Activated CD8-positive, alpha-beta T cell treated with anti-CD3 and anti-CD28 coated beads, Interleukin-2, amount 10 ng/mL, durations not matched to agents 7 days and 5 days (primary cell): ENCODE data around the gene GPC1. TPM values are rescaled to one million over a fixed set of nuclear protein-coding genes. Genes with fewer than 3 reads are reported as not detected.

Source experiments
- ATAC-seq: fragments of 150-1000 bp; cut with Tn5 transposase; one replicate; pipeline ENCODE4 v1.10.0; 2021; ENCODE audit warnings: moderate library complexity
- CTCF ChIA-PET: fragments of 350-600 bp; sonication (Branson Sonifier 250); formaldehyde crosslinking; loops from one replicate; lab custom pipeline; 2021; ENCODE audit warnings: antibody characterized with exemption; lab: Charles Lee
- POLR2A ChIA-PET: fragments of 350-600 bp; sonication (Branson Sonifier 250); formaldehyde crosslinking; loops from one replicate; lab custom pipeline; 2021; ENCODE audit warnings: antibody characterized with exemption; lab: Charles Lee
- DNase-seq: peaks from one replicate; pipeline ENCODE4 v3.0.0-alpha.2; 2020
- H3K27ac Mint-ChIP-seq: one replicate; pipeline ENCODE4 v1.8.0; 2021; ENCODE audit warnings: mild to moderate bottlenecking, mixed read lengths
- H3K27me3 Mint-ChIP-seq: one replicate; pipeline ENCODE4 v1.8.0; 2021; ENCODE audit warnings: low read depth, mixed read lengths
- H3K36me3 Mint-ChIP-seq: one replicate; pipeline ENCODE4 v1.8.0; 2021; ENCODE audit warnings: low read depth, mixed read lengths
- H3K4me1 Mint-ChIP-seq: one replicate; pipeline ENCODE4 v1.8.0; 2021; ENCODE audit warnings: low read depth, mixed read lengths
- H3K4me3 Mint-ChIP-seq: one replicate; pipeline ENCODE4 v1.8.0; 2021; ENCODE audit warnings: mild to moderate bottlenecking, mixed read lengths
- H3K9me3 Mint-ChIP-seq: one replicate; pipeline ENCODE4 v1.8.0; 2022; ENCODE audit warnings: mixed read lengths; ENCODE audit not compliant: insufficient read depth
- total RNA-seq, 2 experiments: library from RNA; stranded (reverse); gene quantifications; one replicate each; pipeline ENCODE4 v1.2.3, GENCODE V29; 2021

Gene GPC1
- total RNA-seq, 2 experiments from 2014 or later: 4.4 to 5.7 TPM

GRCh38 chr2:240421381-240421780 lies 14.1 kb upstream of the GPC1 start:
- peaks cover 4% of the 10 kb centered on the region for H3K27me3 Mint-ChIP-seq
- CTCF ChIA-PET: no interaction called here
- peaks cover 19% of the 10 kb centered on the region for H3K9me3 Mint-ChIP-seq
- POLR2A ChIA-PET: no interaction called here
- no peaks in the 10 kb centered on the region for H3K4me1 Mint-ChIP-seq
- DNase-seq: no peak
- H3K36me3 Mint-ChIP-seq: peaks cover 3% of the 10 kb centered on the region
- no peak overlapping the region for H3K4me3 Mint-ChIP-seq
- no peak overlapping the region for H3K27ac Mint-ChIP-seq
- no peak for ATAC-seq

- Mint-ChIP-seq H3K27me3 (no peaks in the 10 kb centered on the region), H3K4me1 (peaks cover 6% of the 10 kb centered on the region), H3K36me3 (peaks cover 3% of the 10 kb centered on the region), H3K4me3 (no peak overlapping the region), H3K27ac (no peak overlapping the region), H3K9me3 (peaks cover 19% of the 10 kb centered on the region)
- DNase-seq (no peak), ATAC-seq (no peak)
- POLR2A ChIA-PET: no interaction called here
- CTCF ChIA-PET: no interaction called here
Observed at GRCh38 chr2:240422658-240423329, 12.7 kb upstream of the GPC1 start.

- POLR2A ChIA-PET: no interaction called here
- CTCF ChIA-PET: no interaction called here
- DNase-seq (no peak), ATAC-seq (no peak)
- Mint-ChIP-seq H3K27ac (no peak overlapping the region), H3K4me1 (peaks cover 13% of the 10 kb centered on the region), H3K9me3 (peaks cover 12% of the 10 kb centered on the region), H3K36me3 (no peaks in the 10 kb centered on the region), H3K27me3 (peaks cover 1% of the 10 kb centered on the region), H3K4me3 (no peak overlapping the region)
Observed at GRCh38 chr2:240423788-240424191, 11.7 kb upstream of the GPC1 start.

DNA sequence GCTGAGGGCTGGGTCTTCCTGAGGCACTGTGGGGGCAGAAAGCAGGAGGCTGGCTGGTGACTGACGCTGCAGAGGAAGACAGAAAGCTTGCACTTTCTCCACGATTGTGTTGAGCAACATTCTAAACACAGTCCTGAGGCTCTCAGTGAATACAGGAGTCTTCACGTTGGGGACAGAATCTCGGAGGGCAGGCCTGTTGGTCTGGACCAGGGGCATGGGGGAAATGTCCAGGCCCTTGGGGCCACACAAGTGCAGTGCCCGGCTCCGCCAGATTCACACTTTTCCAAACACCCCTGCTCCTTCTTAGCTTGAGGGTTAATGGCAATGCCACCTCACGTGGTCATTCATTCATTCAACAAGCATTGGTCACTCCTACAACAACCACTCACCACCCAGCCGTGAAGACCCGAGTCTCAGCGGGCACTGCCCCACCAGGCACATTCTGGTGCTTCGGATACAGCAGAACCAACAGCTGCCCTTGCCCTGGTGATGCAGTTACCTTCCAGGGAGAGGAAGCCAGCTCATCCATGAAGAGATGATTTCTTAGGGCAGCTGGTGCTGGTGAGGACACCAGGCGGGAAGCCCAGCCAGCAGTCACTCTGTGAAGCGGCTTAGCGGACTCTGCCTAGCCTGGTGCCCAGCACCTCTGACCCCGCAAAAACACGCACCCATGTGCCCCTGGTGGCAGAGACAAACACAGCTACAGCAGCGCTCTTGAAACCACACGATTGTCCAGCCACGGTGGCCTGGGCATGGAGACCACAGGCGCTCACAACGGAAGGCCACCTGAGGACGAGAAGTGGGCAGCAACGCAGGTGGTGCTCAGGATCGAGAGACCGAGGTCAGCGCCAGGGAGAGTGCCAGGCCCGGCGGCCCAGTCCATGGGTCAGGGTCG lies 10.9 kb upstream of the GPC1 start:
- Mint-ChIP-seq H3K4me1 (peaks cover 13% of the 10 kb centered on the region), H3K4me3 (no peak overlapping the region), H3K36me3 (no peaks in the 10 kb centered on the region), H3K9me3 (peaks cover 12% of the 10 kb centered on the region), H3K27me3 (peaks cover 5% of the 10 kb centered on the region), H3K27ac (no peak overlapping the region)
- POLR2A ChIA-PET: no interaction called here
- DNase-seq (no peak), ATAC-seq (no peak)
- CTCF ChIA-PET: no interaction called here

- H3K27me3 Mint-ChIP-seq: peaks cover 5% of the 10 kb centered on the region
- no peak overlapping the region for H3K4me3 Mint-ChIP-seq
- peaks cover 6% of the 10 kb centered on the region for H3K9me3 Mint-ChIP-seq
- H3K36me3 Mint-ChIP-seq: no peaks in the 10 kb centered on the region
- ATAC-seq (no peak), DNase-seq (no peak)
- ChIA-PET CTCF (no interaction called here), POLR2A (no interaction called here)
- H3K4me1 Mint-ChIP-seq: peaks cover 13% of the 10 kb centered on the region
- H3K27ac Mint-ChIP-seq: no peak overlapping the region
Observed at GRCh38 chr2:240425236-240425615, 10.2 kb upstream of the GPC1 start.

DNA sequence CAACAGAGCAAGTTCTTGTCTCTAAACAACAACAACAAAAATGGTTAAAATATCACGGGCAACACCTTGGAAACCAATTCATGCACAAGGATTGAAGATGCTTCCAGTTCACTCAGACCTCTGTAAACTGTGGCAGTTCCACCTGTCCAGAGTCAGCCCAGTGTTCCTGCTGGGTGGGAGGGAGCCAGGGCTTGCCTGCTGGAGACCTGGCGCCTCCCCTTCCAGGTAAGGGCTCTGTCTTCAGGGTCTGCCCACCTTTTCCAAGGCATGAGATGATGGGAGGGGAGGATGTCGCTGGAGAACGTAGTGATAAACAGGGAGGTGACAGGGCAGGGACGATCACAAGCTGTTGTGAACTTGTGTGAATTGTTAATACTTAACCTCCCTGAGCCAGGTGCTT lies 9.8 kb upstream of the GPC1 start:
- peaks cover 5% of the 10 kb centered on the region for H3K27me3 Mint-ChIP-seq
- DNase-seq (no peak), ATAC-seq (no peak)
- H3K27ac Mint-ChIP-seq: no peak overlapping the region
- CTCF ChIA-PET: no interaction called here
- H3K4me1 Mint-ChIP-seq: peaks cover 13% of the 10 kb centered on the region
- POLR2A ChIA-PET: no interaction called here
- H3K4me3 Mint-ChIP-seq: no peak overlapping the region
- H3K9me3 Mint-ChIP-seq: peaks cover 4% of the 10 kb centered on the region
- H3K36me3 Mint-ChIP-seq: no peaks in the 10 kb centered on the region

- no peak for DNase-seq
- ChIA-PET POLR2A (no interaction called here), CTCF (interaction anchor here (0.9 kb wide), 1 partner anchor 9 kb away, joined by 3 read pairs; no protein-coding TSS in a partner anchor)
- no peak for ATAC-seq
- Mint-ChIP-seq H3K4me1 (peaks cover 13% of the 10 kb centered on the region), H3K4me3 (no peak overlapping the region), H3K27me3 (peaks cover 5% of the 10 kb centered on the region), H3K9me3 (peaks cover 4% of the 10 kb centered on the region), H3K27ac (no peak overlapping the region), H3K36me3 (no peaks in the 10 kb centered on the region)
Observed at GRCh38 chr2:240426845-240427721, 8.4 kb upstream of the GPC1 start.

GRCh38 chr2:240427729-240428128 lies 7.7 kb upstream of the GPC1 start:
- peaks cover 13% of the 10 kb centered on the region for H3K4me1 Mint-ChIP-seq
- DNase-seq: no peak
- no peak overlapping the region for H3K4me3 Mint-ChIP-seq
- ChIA-PET POLR2A (no interaction called here), CTCF (interaction anchor here (0.7 to 1.1 kb wide), 2 partner anchors 9 to 258 kb away, joined by 3 read pairs; no protein-coding TSS in a partner anchor)
- ATAC-seq: no peak
- no peak overlapping the region for H3K27ac Mint-ChIP-seq
- no peaks in the 10 kb centered on the region for H3K9me3 Mint-ChIP-seq
- peaks cover 5% of the 10 kb centered on the region for H3K27me3 Mint-ChIP-seq
- H3K36me3 Mint-ChIP-seq: no peaks in the 10 kb centered on the region

DNA sequence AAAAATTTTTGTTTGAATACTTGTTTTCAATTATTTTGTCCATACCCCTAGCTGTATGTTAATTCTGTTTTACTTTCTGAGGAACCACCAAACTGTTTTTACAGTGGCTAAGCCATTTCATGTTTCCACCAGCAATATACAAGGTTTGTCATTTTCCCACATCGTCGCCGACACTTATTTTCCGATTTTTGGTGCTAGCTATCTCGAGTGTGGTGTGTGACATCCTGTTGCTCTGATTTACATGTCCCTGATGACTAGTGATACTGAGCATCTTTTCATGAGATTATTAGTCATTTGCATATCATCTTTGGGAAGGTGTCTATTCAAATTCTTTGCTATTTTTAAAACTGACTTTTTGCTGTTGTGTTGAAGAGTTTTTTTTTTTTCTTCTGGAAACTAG lies 7.2 kb upstream of the GPC1 start:
- ATAC-seq: no peak

DNA sequence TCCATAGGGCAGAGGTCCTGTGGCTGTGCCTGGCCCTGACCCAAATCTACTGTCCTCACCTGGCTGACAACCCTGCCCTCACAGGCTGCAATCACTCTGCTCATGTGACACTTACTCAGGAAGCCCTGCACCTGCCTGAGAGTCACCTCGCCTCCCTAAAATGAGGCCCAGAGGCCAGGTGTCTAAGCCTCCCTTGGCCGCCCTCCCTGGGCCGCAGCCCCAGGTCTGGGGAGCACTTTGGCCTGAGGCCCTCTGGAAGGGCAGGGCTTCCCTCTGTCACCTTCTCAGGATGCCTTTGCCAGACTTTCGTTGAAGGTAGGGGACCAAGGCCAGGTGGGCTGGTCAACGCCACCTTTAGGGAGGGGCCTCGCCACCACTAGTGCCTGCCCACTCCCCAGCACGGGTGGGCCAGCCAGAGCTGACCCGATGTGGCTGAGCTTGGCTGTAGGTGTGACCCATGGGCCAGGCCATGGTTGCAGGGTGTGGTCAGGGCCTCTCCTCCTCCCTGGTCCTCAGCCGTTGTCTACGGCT lies 6.1 kb upstream of the GPC1 start:
- Mint-ChIP-seq H3K4me1 (peaks cover 20% of the 10 kb centered on the region), H3K27ac (no peak overlapping the region), H3K27me3 (peaks cover 8% of the 10 kb centered on the region), H3K9me3 (no peaks in the 10 kb centered on the region), H3K36me3 (no peaks in the 10 kb centered on the region), H3K4me3 (no peak overlapping the region)
- CTCF ChIA-PET: no interaction called here
- ATAC-seq (no peak), DNase-seq (no peak)
- POLR2A ChIA-PET: no interaction called here

More for the DNA sequence above, 7.2 kb upstream of the GPC1 start:
- peaks cover 8% of the 10 kb centered on the region for H3K27me3 Mint-ChIP-seq
- H3K27ac Mint-ChIP-seq: no peak overlapping the region
- H3K9me3 Mint-ChIP-seq: no peaks in the 10 kb centered on the region
- ChIA-PET CTCF (interaction anchor here (0.7 to 1.1 kb wide), 2 partner anchors 10 to 258 kb away, joined by 3 read pairs; no protein-coding TSS in a partner anchor), POLR2A (no interaction called here)
- H3K4me1 Mint-ChIP-seq: peaks cover 13% of the 10 kb centered on the region
- DNase-seq: no peak
- no peaks in the 10 kb centered on the region for H3K36me3 Mint-ChIP-seq
- no peak overlapping the region for H3K4me3 Mint-ChIP-seq

DNA sequence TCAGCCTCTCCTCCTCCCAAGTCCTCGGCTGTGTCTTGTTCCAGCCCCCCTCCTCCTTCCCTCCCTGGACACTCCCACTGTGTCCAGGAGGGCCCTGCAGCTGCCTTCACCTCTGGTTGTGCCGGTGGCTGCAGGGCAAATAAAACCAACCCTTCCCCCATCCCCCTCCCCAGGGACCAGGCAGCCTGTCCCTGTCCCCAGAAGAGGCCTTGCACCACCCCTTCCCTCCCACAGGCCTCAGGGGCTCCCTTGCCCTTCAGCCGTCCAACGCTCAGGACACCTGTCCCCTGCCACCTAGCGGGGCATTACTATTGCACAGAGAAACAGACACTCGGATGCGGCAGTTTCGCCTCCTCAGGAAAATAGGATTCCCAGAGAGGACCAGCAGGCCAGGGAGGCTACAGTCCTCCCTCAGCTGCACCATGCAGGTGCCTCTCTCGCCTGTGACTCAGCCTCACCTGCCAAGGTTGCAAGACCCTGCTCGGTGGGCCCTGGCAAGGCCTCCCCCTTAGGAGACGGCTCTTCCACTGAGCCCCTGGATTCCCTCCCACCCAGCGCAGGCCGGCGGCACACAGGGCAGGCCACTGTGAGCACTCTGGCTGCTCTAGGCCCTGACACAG lies 5.5 kb upstream of the GPC1 start:
- DNase-seq: no peak
- ChIA-PET CTCF (no interaction called here), POLR2A (no interaction called here)
- ATAC-seq: no peak
- Mint-ChIP-seq H3K27ac (no peak overlapping the region), H3K27me3 (peaks cover 8% of the 10 kb centered on the region), H3K36me3 (no peaks in the 10 kb centered on the region), H3K4me1 (peaks cover 25% of the 10 kb centered on the region), H3K4me3 (no peak overlapping the region), H3K9me3 (no peaks in the 10 kb centered on the region)
